H9 (cell line): ENCODE results near the gene EIF4E1B. TPM values are rescaled to one million over a fixed set of nuclear protein-coding genes. Genes with fewer than 3 reads are reported as not detected.

Experiments
- DNase-seq: peaks from one replicate; pipeline ENCODE4 v3.0.0-alpha.2; 2017
- H2AFZ ChIP-seq: one replicate; pipeline ENCODE4 v1.6.1; 2013; ENCODE audit warnings: mild to moderate bottlenecking, low read length, control low read depth, moderate library complexity
- H2AK5ac ChIP-seq: 2 replicates; pipeline ENCODE4 v1.6.1; 2013; ENCODE audit warnings: low read length, control low read depth, mixed read lengths; ENCODE audit not compliant: insufficient read length
- H2BK120ac ChIP-seq: one replicate; pipeline ENCODE4 v1.6.1; 2013; ENCODE audit warnings: low read depth, mild to moderate bottlenecking, low read length, control low read depth, inconsistent platforms; ENCODE audit not compliant: poor library complexity, severe bottlenecking
- H2BK12ac ChIP-seq: 2 replicates; pipeline ENCODE4 v1.6.1; 2013; ENCODE audit warnings: low read length, control low read depth, mixed read lengths, low read depth; ENCODE audit not compliant: insufficient read length
- H2BK15ac ChIP-seq: 2 replicates; pipeline ENCODE4 v1.6.1; 2013; ENCODE audit warnings: low read depth, low read length, control low read depth
- H2BK20ac ChIP-seq: one replicate; pipeline ENCODE4 v1.6.1; 2013; ENCODE audit warnings: low read depth, mild to moderate bottlenecking, low read length, control low read depth, inconsistent platforms; ENCODE audit not compliant: poor library complexity, severe bottlenecking
- H2BK5ac ChIP-seq: 2 replicates; pipeline ENCODE4 v1.6.1; 2013; ENCODE audit warnings: low read length, control low read depth, mixed read lengths; ENCODE audit not compliant: insufficient read length
- H3K14ac ChIP-seq: 2 replicates; pipeline ENCODE4 v1.6.1; 2013; ENCODE audit warnings: low read length, control low read depth; ENCODE audit not compliant: insufficient read depth
- H3K18ac ChIP-seq: 2 replicates; pipeline ENCODE4 v1.6.1; 2013; ENCODE audit warnings: low read depth, mild to moderate bottlenecking, mixed read lengths, low read length, control low read depth; ENCODE audit not compliant: insufficient read length
- H3K23ac ChIP-seq: 2 replicates; pipeline ENCODE4 v1.6.1; 2013; ENCODE audit warnings: low read length, control low read depth, mixed read lengths, low read depth; ENCODE audit not compliant: insufficient read length
- H3K23me2 ChIP-seq: 2 replicates; pipeline ENCODE4 v1.6.1; 2013; ENCODE audit warnings: low read depth, mild to moderate bottlenecking, mixed read lengths, low read length, control low read depth; ENCODE audit not compliant: insufficient read length, poor library complexity, severe bottlenecking
- H3K27ac ChIP-seq: 2 replicates; pipeline ENCODE4 v1.5.1; 2013; ENCODE audit warnings: low read length, control low read depth, mixed read lengths, low read depth; ENCODE audit not compliant: insufficient read length
- H3K27me3 ChIP-seq: 2 replicates; pipeline ENCODE4 v1.6.1; 2013; ENCODE audit warnings: low read length, control low read depth, inconsistent platforms; ENCODE audit not compliant: insufficient read depth
- H3K4ac ChIP-seq: 2 replicates; pipeline ENCODE4 v1.6.1; 2013; ENCODE audit warnings: low read depth, mild to moderate bottlenecking, control low read depth, inconsistent platforms, low read length, moderate library complexity
- H3K4me1 ChIP-seq: 2 replicates; pipeline ENCODE4 v1.6.1; 2013; ENCODE audit warnings: low read length, control low read depth, inconsistent platforms; ENCODE audit not compliant: insufficient read depth
- H3K4me2 ChIP-seq: 2 replicates; pipeline ENCODE4 v1.6.1; 2013; ENCODE audit warnings: low read length, control low read depth, mixed read lengths; ENCODE audit not compliant: insufficient read length, insufficient read depth
- H3K56ac ChIP-seq: 2 replicates; pipeline ENCODE4 v1.6.1; 2013; ENCODE audit warnings: low read depth, mild to moderate bottlenecking, mixed read lengths, low read length, control low read depth; ENCODE audit not compliant: insufficient read length
- H3K79me1 ChIP-seq: 2 replicates; pipeline ENCODE4 v1.6.1; 2013; ENCODE audit warnings: low read depth, mild to moderate bottlenecking, moderate library complexity, low read length, control low read depth, inconsistent platforms; ENCODE audit not compliant: insufficient read depth, poor library complexity, severe bottlenecking
- H3K79me2 ChIP-seq: 2 replicates; pipeline ENCODE4 v1.6.1; 2013; ENCODE audit warnings: low read length, control low read depth, inconsistent platforms; ENCODE audit not compliant: insufficient read depth
- H3K9ac ChIP-seq: 2 replicates; pipeline ENCODE4 v1.6.1; 2013; ENCODE audit warnings: low read length, control low read depth, mixed read lengths; ENCODE audit not compliant: insufficient read length; ENCODE audit errors: extremely low read depth
- H3K9me3 ChIP-seq: one replicate; pipeline ENCODE4 v1.6.1; 2013; ENCODE audit warnings: low read depth, low read length, inconsistent platforms; ENCODE audit not compliant: control insufficient read depth
- H3T11ph ChIP-seq: one replicate; pipeline ENCODE4 v1.6.1; 2013; ENCODE audit warnings: mild to moderate bottlenecking, low read length, control low read depth, inconsistent platforms
- H4K20me1 ChIP-seq: one replicate; pipeline ENCODE4 v1.6.1; 2013; ENCODE audit not compliant: control insufficient read depth, insufficient read length, insufficient read depth
- H4K5ac ChIP-seq: 2 replicates; pipeline ENCODE4 v1.6.1; 2013; ENCODE audit warnings: low read depth, mild to moderate bottlenecking, mixed read lengths, low read length, control low read depth; ENCODE audit not compliant: insufficient read length
- H4K8ac ChIP-seq: replicated peaks from 2 replicates; pipeline ENCODE4 v1.6.1; 2013; ENCODE audit warnings: low read length, control low read depth, mixed read lengths, low read depth; ENCODE audit not compliant: insufficient read length
- H4K91ac ChIP-seq: 2 replicates; pipeline ENCODE4 v1.6.1; 2013; ENCODE audit warnings: low read depth, mild to moderate bottlenecking, moderate library complexity, mixed read lengths, low read length, control low read depth; ENCODE audit not compliant: insufficient read length
- H3K27ac Mint-ChIP-seq, 3 experiments: 2 replicates in 2 of 3; 3 replicates in 1 of 3; pipeline ENCODE4 v1.8.0; 2020 to 2021; ENCODE audit warnings: mixed read lengths in 3 of 3, mild to moderate bottlenecking in 1 of 3, moderate library complexity in 1 of 3
- H3K27me3 Mint-ChIP-seq: 2 replicates; pipeline ENCODE4 v1.8.0; 2021; ENCODE audit warnings: low read depth, mild to moderate bottlenecking, moderate library complexity, mixed read lengths
- H3K36me3 Mint-ChIP-seq, 3 experiments: 2 replicates in 2 of 3; 3 replicates in 1 of 3; pipeline ENCODE4 v1.8.0; 2020 to 2021; ENCODE audit warnings: low read depth in 3 of 3, mixed read lengths in 3 of 3; ENCODE audit not compliant: insufficient read depth in 1 of 3
- H3K4me1 Mint-ChIP-seq, 2 experiments: 2 replicates each; pipeline ENCODE4 v1.8.0; 2020; ENCODE audit warnings: mixed read lengths in 2 of 2
- H3K4me3 Mint-ChIP-seq, 2 experiments: 2 replicates in 1 of 2; 3 replicates in 1 of 2; pipeline ENCODE4 v1.8.0; 2020 to 2021; ENCODE audit warnings: mild to moderate bottlenecking in 2 of 2, mixed read lengths in 2 of 2, moderate library complexity in 1 of 2
- H3K9me3 Mint-ChIP-seq, 2 experiments: 2 replicates in 1 of 2; 3 replicates in 1 of 2; pipeline ENCODE4 v1.8.0; 2020; ENCODE audit warnings: mild to moderate bottlenecking in 2 of 2, mixed read lengths in 2 of 2, moderate library complexity in 1 of 2
- WGBS: extraction: QIAGEN DNeasy Blood & Tissue Kit; methylation state at CpG from one replicate; pipeline ENCODE4 v1.1.7; 2013; ENCODE audit warnings: missing lambda C conversion rate, low lambda C conversion rate, mixed read lengths; ENCODE audit not compliant: insufficient read length; ENCODE audit errors: extremely low coverage; 5-methylcytosine and 5-hydroxymethylcytosine counted together
- total RNA-seq: library from RNA; stranded (reverse); gene quantifications from 2 replicates; pipeline ENCODE4 v1.2.1, GENCODE V29; 2021
- TF ChIP-seq, protein P1 (sequence below): fragments of 200-600 bp; sonication (generic); conservative IDR thresholded peaks from 3 replicates; pipeline ENCODE4 v1.8.0; 2021; ENCODE audit warnings: antibody characterized with exemption, mild to moderate bottlenecking

EIF4E1B gene
- total RNA-seq, 1 experiment from 2014 or later = 1.3 TPM

DNA sequence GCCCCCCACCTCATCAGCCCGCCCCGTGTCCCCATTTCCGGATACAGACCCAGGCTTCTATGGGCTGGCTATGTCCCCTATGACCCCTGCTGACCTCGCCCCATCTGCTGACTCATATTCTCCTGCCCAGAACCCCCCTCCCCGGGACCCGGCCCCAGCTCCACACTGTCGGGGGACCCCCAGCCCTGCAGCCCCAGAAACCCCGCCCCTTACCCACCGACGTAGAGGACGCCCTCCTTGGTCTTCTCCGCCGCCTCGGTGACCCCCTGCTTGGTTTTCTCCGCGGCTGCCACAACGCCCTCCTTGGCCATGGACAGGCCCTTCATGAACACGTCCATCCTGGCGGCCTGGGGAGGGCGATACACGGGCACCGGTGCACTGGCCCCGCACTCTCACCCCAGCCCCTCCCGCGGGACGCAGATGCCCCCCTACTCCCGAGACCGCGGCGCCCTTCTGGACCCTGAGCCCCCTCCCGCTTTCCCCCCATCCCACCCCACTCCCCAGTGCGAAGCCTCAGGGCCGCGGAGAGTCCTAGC lies 1.1 kb upstream of the EIF4E1B start:
- no peaks in the 10 kb centered on the region for H3K79me2 ChIP-seq
- no peaks in the 10 kb centered on the region for H4K20me1 ChIP-seq
- Mint-ChIP-seq H3K36me3 (no peaks in the 10 kb centered on the region; a peak in 1 of 7 replicates), H3K9me3 (no peaks in the 10 kb centered on the region; a peak in 1 of 5 replicates), H3K4me3 (peak overlapping the region; percentile 59 to 86), H3K27ac (no peak overlapping the region), H3K27me3 (peaks cover 81% of the 10 kb centered on the region), H3K4me1 (peaks cover 20 to 41% of the 10 kb centered on the region in 2 experiments)
- no peaks in the 10 kb centered on the region for H3K9me3 ChIP-seq
- no peaks in the 10 kb centered on the region for H3K4me1 ChIP-seq
- H3K23ac ChIP-seq = no peak overlapping the region
- peaks cover 8% of the 10 kb centered on the region for H3K23me2 ChIP-seq
- H3K14ac ChIP-seq = no peak overlapping the region
- H3K4me2 ChIP-seq = peak overlapping the region; percentile 93
- no peak overlapping the region for H3K4ac ChIP-seq
- H2BK120ac ChIP-seq = no peak overlapping the region
- no peak overlapping the region for H2BK5ac ChIP-seq
- H3K56ac ChIP-seq = no peak overlapping the region
- no CpG with 5 or more reads among the region's 34 CpGs for WGBS
- no peak overlapping the region for H4K91ac ChIP-seq
- H3K27ac ChIP-seq = no peak overlapping the region
- no peak overlapping the region for H2BK12ac ChIP-seq
- no peak overlapping the region for H3K18ac ChIP-seq
- no peak overlapping the region for H3K9ac ChIP-seq
- H4K8ac ChIP-seq = no peak overlapping the region
- no peak overlapping the region for H2AFZ ChIP-seq
- no peak for DNase-seq
- no peak overlapping the region for H2BK20ac ChIP-seq
- H3K79me1 ChIP-seq = no peaks in the 10 kb centered on the region
- no peak overlapping the region for H2BK15ac ChIP-seq
- H3K27me3 ChIP-seq = peaks cover 6% of the 10 kb centered on the region; the same call in 1 of the 2 replicates
- no peak overlapping the region for H3T11ph ChIP-seq
- no peak overlapping the region for H2AK5ac ChIP-seq
- TF ChIP-seq, protein P1, sequence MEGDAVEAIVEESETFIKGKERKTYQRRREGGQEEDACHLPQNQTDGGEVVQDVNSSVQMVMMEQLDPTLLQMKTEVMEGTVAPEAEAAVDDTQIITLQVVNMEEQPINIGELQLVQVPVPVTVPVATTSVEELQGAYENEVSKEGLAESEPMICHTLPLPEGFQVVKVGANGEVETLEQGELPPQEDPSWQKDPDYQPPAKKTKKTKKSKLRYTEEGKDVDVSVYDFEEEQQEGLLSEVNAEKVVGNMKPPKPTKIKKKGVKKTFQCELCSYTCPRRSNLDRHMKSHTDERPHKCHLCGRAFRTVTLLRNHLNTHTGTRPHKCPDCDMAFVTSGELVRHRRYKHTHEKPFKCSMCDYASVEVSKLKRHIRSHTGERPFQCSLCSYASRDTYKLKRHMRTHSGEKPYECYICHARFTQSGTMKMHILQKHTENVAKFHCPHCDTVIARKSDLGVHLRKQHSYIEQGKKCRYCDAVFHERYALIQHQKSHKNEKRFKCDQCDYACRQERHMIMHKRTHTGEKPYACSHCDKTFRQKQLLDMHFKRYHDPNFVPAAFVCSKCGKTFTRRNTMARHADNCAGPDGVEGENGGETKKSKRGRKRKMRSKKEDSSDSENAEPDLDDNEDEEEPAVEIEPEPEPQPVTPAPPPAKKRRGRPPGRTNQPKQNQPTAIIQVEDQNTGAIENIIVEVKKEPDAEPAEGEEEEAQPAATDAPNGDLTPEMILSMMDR = no peak
- H4K5ac ChIP-seq = no peak overlapping the region
